Esophagus muscularis mucosa (tissue), 4 donors: ENCODE results near the gene GNAO1. TPM values are rescaled to one million over a fixed set of nuclear protein-coding genes. Genes with fewer than 3 reads are reported as not detected.

Source experiments
- DNase-seq: peaks from one replicate; pipeline ENCODE4 v3.0.0-alpha.2; 2017; ENCODE audit errors: extremely low spot score
- H3K27ac ChIP-seq, 4 donors: fragments of 200-600 bp; sonication (generic); replicated peaks in 1 of 4; 1 replicate in 3 of 4; 2 replicates in 1 of 4; pipeline ENCODE4 v1.5.1; 2016 to 2019; ENCODE audit warnings: mild to moderate bottlenecking in 1 of 4
- H3K27me3 ChIP-seq, 4 donors: fragments of 200-600 bp; sonication (generic); one replicate each; pipeline versions ENCODE4 v1.5.1 to v1.6.0; 2016 to 2019
- H3K36me3 ChIP-seq, 4 donors: fragments of 200-600 bp; sonication (generic); one replicate each; pipeline ENCODE4 v1.5.1; 2016 to 2019
- H3K4me1 ChIP-seq, 4 donors: fragments of 200-600 bp; sonication (generic); one replicate each; pipeline ENCODE4 v1.5.1; 2016 to 2019
- H3K4me3 ChIP-seq, 4 donors: fragments of 200-600 bp; sonication (generic); 1 replicate in 2 of 4; 2 replicates in 2 of 4; pipeline ENCODE4 v1.5.1; 2016 to 2019; ENCODE audit warnings: mild to moderate bottlenecking in 4 of 4, moderate library complexity in 1 of 4
- H3K9me3 ChIP-seq, 4 donors: fragments of 200-600 bp; sonication (generic); 1 replicate in 3 of 4; 2 replicates in 1 of 4; pipeline ENCODE4 v1.5.1; 2016 to 2019
- CTCF ChIP-seq, 3 experiments: fragments of 200-600 bp in 2 of 3; fragments of 450-650 bp in 1 of 3; sonication (generic) in 2 of 3; IDR thresholded peaks; one replicate each; pipeline ENCODE4 v1.5.1; 2017 to 2019; ENCODE audit warnings: antibody characterized with exemption in 3 of 3, mild to moderate bottlenecking in 2 of 3, moderate library complexity in 1 of 3
- EP300 ChIP-seq: sonication (generic); formaldehyde crosslinking; IDR thresholded peaks from one replicate; pipeline ENCODE4 v1.6.1; 2017; ENCODE audit warnings: antibody characterized with exemption
- POLR2A ChIP-seq: fragments of 450-650 bp; IDR thresholded peaks from one replicate; pipeline ENCODE4 v1.6.1; 2017; ENCODE audit warnings: antibody characterized with exemption, moderate library complexity, mild to moderate bottlenecking, low read depth
- POLR2AphosphoS5 ChIP-seq, 2 donors: sonication (generic); formaldehyde crosslinking; IDR thresholded peaks; one replicate each; pipeline ENCODE4 v1.6.1; 2017; ENCODE audit warnings: antibody characterized with exemption in 2 of 2
- WGBS: methylation state at CpG from one replicate; pipeline ENCODE4 v1.1.5; 2018; 5-methylcytosine and 5-hydroxymethylcytosine counted together
- intact Hi-C: fragments of 100-400 bp; cut with DNase I; formaldehyde crosslinking; loops from one replicate; pipeline ENCODE4 v1.15.1; 2023
- total RNA-seq, 4 donors: library from RNA; depleted of rRNA; stranded (reverse); fragments of >200 nt; gene quantifications; one replicate each; pipeline versions ENCODE4 v1.1.0 to v1.2.1, GENCODE V29; 2016

GNAO1 gene
- total RNA-seq, 4 donors from 2014 or later: 2.1 to 6.8 (median 3.3) TPM

GRCh38 chr16:56320056-56320455 is 128.8 kb downstream of the GNAO1 start:
- intact Hi-C loops: no loop called here
- Histone ChIP-seq H3K4me3 (no peak overlapping the region), H3K4me1 (peaks cover 0 to 10% (median 7%) of the 10 kb centered on the region in 4 donors), H3K9me3 (no peaks in the 10 kb centered on the region), H3K27ac (no peak overlapping the region), H3K36me3 (no peaks in the 10 kb centered on the region), H3K27me3 (peaks cover 0 to 5% (median 0%) of the 10 kb centered on the region in 4 donors)
- no peak for DNase-seq
- WGBS: 94% methylated on average over 8 of the region's 8 CpGs
- TF ChIP-seq POLR2AphosphoS5 (IDR thresholded peaks at IDR 0.05): no peak
- no peak for TF ChIP-seq EP300
- TF ChIP-seq CTCF (IDR thresholded peaks at IDR 0.05): no peak
- TF ChIP-seq POLR2A: no peak

- WGBS: 68% methylated on average over 7 of the region's 7 CpGs
- intact Hi-C loops: no loop called here
- H3K27ac ChIP-seq: no peak overlapping the region
- H3K4me1 ChIP-seq: peaks cover 0 to 10% (median 7%) of the 10 kb centered on the region in 4 donors
- H3K4me3 ChIP-seq: no peak overlapping the region
- TF ChIP-seq EP300 (no peak), POLR2AphosphoS5 (IDR thresholded peaks at IDR 0.05) (no peak), CTCF (IDR thresholded peaks at IDR 0.05) (no peak), POLR2A (no peak)
- H3K27me3 ChIP-seq: peaks cover 0 to 5% (median 0%) of the 10 kb centered on the region in 4 donors
- no peak for DNase-seq
- H3K9me3 ChIP-seq: no peaks in the 10 kb centered on the region
- no peaks in the 10 kb centered on the region for H3K36me3 ChIP-seq
Observed at GRCh38 chr16:56320811-56321558, 129.7 kb downstream of the GNAO1 start.

GRCh38 chr16:56321571-56321970 is 130.3 kb downstream of the GNAO1 start:
- no peak overlapping the region for H3K27ac ChIP-seq
- peaks cover 0 to 5% (median 0%) of the 10 kb centered on the region in 4 donors for H3K27me3 ChIP-seq
- intact Hi-C loops: no loop called here
- no peak for TF ChIP-seq EP300
- TF ChIP-seq POLR2AphosphoS5 (IDR thresholded peaks at IDR 0.05): no peak
- no peak for TF ChIP-seq POLR2A
- TF ChIP-seq CTCF (IDR thresholded peaks at IDR 0.05): no peak
- DNase-seq: no peak
- H3K4me1 ChIP-seq: peaks cover 0 to 10% (median 7%) of the 10 kb centered on the region in 4 donors
- no peaks in the 10 kb centered on the region for H3K36me3 ChIP-seq
- no peaks in the 10 kb centered on the region for H3K9me3 ChIP-seq
- no peak overlapping the region for H3K4me3 ChIP-seq
- 82% methylated on average over 9 of the region's 9 CpGs for WGBS

GRCh38 chr16:56324406-56324805 is 133.1 kb downstream of the GNAO1 start:
- WGBS: 86% methylated on average over 8 of the region's 9 CpGs
- no peak overlapping the region for H3K27ac ChIP-seq
- H3K27me3 ChIP-seq: no peaks in the 10 kb centered on the region
- TF ChIP-seq POLR2AphosphoS5 (IDR thresholded peaks at IDR 0.05) (no peak), CTCF (IDR thresholded peaks at IDR 0.05) (no peak)
- no peaks in the 10 kb centered on the region for H3K36me3 ChIP-seq
- no peaks in the 10 kb centered on the region for H3K9me3 ChIP-seq
- DNase-seq: no peak
- H3K4me3 ChIP-seq: no peak overlapping the region
- H3K4me1 ChIP-seq: no peaks in the 10 kb centered on the region
- intact Hi-C loops: no loop called here

GRCh38 chr16:56325956-56326355 is 134.7 kb downstream of the GNAO1 start:
- intact Hi-C loops: no loop called here

More at GRCh38 chr16:56325956-56326355, 134.7 kb downstream of the GNAO1 start:
- H3K4me3 ChIP-seq: no peak overlapping the region
- no peaks in the 10 kb centered on the region for H3K4me1 ChIP-seq
- no peak for DNase-seq
- WGBS: 100% methylated on average over 1 of the region's 6 CpGs
- H3K27me3 ChIP-seq: no peaks in the 10 kb centered on the region
- no peaks in the 10 kb centered on the region for H3K36me3 ChIP-seq
- no peak overlapping the region for H3K27ac ChIP-seq
- no peaks in the 10 kb centered on the region for H3K9me3 ChIP-seq
- TF ChIP-seq POLR2A (no peak), POLR2AphosphoS5 (IDR thresholded peaks at IDR 0.05) (no peak), EP300 (no peak), CTCF (IDR thresholded peaks at IDR 0.05) (no peak)
